ENCODE data around the gene EPB41L4A.
"Not testable (repeated sequence)": the region's sequence is repeated elsewhere in the genome, so short reads cannot be mapped to it uniquely, and the experiment has no call there.

Gene EPB41L4A

GRCh38 chr5:112401924-112402323 lies 17.2 kb downstream of the EPB41L4A start:
- FAIRE-seq (no peak), DNase-seq (ENCODE audit: low spot score) (no peak)

- FAIRE-seq = peak; percentile 29
- no peak for DNase-seq (ENCODE audit: low spot score)
Observed at GRCh38 chr5:112397690-112398089, 21.4 kb downstream of the EPB41L4A start.

GRCh38 chr5:112396430-112396829 lies 22.6 kb downstream of the EPB41L4A start:
- no peak for DNase-seq (ENCODE audit: low spot score)
- no peak for FAIRE-seq

- DNase-seq (ENCODE audit: low spot score); FAIRE-seq: not testable (repeated sequence)
Observed at GRCh38 chr5:112395299-112395698, 23.8 kb downstream of the EPB41L4A start.

- FAIRE-seq = no peak
- no peak for DNase-seq (ENCODE audit: low spot score)
Observed at GRCh38 chr5:112390327-112390726, 28.8 kb downstream of the EPB41L4A start.

- DNase-seq (ENCODE audit: low spot score) = no peak
- FAIRE-seq = no peak
Observed at GRCh38 chr5:112388739-112389138, 30.3 kb downstream of the EPB41L4A start.

- FAIRE-seq (no peak), DNase-seq (ENCODE audit: low spot score) (no peak)
Observed at GRCh38 chr5:112388074-112388473, 31.0 kb downstream of the EPB41L4A start.

- no peak for FAIRE-seq
- DNase-seq (ENCODE audit: low spot score) = no peak
Observed at GRCh38 chr5:112386766-112387165, 32.3 kb downstream of the EPB41L4A start.

- DNase-seq (ENCODE audit: low spot score) (no peak), FAIRE-seq (no peak)
Observed at GRCh38 chr5:112385969-112386368, 33.1 kb downstream of the EPB41L4A start.

GRCh38 chr5:112385566-112385965 lies 33.5 kb downstream of the EPB41L4A start:
- DNase-seq (ENCODE audit: low spot score) = no peak
- no peak for FAIRE-seq

GRCh38 chr5:112384523-112384922 lies 34.6 kb downstream of the EPB41L4A start:
- DNase-seq (ENCODE audit: low spot score) = no peak
- no peak for FAIRE-seq

GRCh38 chr5:112382886-112383285 lies 36.2 kb downstream of the EPB41L4A start:
- FAIRE-seq = no peak

GRCh38 chr5:112381521-112381920 lies 37.6 kb downstream of the EPB41L4A start:
- FAIRE-seq = no peak
- no peak for DNase-seq (ENCODE audit: low spot score)

More at GRCh38 chr5:112382886-112383285, 36.2 kb downstream of the EPB41L4A start:
- DNase-seq (ENCODE audit: low spot score) = no peak

GRCh38 chr5:112379542-112380325 lies 39.3 kb downstream of the EPB41L4A start:
- FAIRE-seq (no peak), DNase-seq (ENCODE audit: low spot score) (no peak)

GRCh38 chr5:112374818-112375217 lies 44.3 kb downstream of the EPB41L4A start:
- FAIRE-seq = no peak
- no peak for DNase-seq (ENCODE audit: low spot score)

GRCh38 chr5:112374356-112374755 lies 44.7 kb downstream of the EPB41L4A start:
- FAIRE-seq = no peak
- DNase-seq (ENCODE audit: low spot score) = no peak

- no peak for FAIRE-seq
- DNase-seq (ENCODE audit: low spot score) = no peak
Observed at GRCh38 chr5:112373885-112374284, 45.2 kb downstream of the EPB41L4A start.

- DNase-seq (ENCODE audit: low spot score) = no peak
Observed at GRCh38 chr5:112372543-112372942, 46.5 kb downstream of the EPB41L4A start.

GRCh38 chr5:112371067-112371466 lies 48.0 kb downstream of the EPB41L4A start:
- FAIRE-seq (no peak), DNase-seq (ENCODE audit: low spot score) (no peak)

More at GRCh38 chr5:112372543-112372942, 46.5 kb downstream of the EPB41L4A start:
- FAIRE-seq = no peak

- DNase-seq (ENCODE audit: low spot score) (no peak), FAIRE-seq (no peak)
Observed at GRCh38 chr5:112367400-112367799, 51.7 kb downstream of the EPB41L4A start.

GRCh38 chr5:112366987-112367386 lies 52.1 kb downstream of the EPB41L4A start:
- no peak for FAIRE-seq
- no peak for DNase-seq (ENCODE audit: low spot score)

GRCh38 chr5:112360740-112361139 lies 58.3 kb downstream of the EPB41L4A start:
- not testable (repeated sequence) for FAIRE-seq

More at GRCh38 chr5:112360740-112361139, 58.3 kb downstream of the EPB41L4A start:
- not testable (repeated sequence) for DNase-seq (ENCODE audit: low spot score)
